Central memory CD8-positive, alpha-beta T cell (primary cell): ENCODE data around the gene AGRN.
"Not testable (repeated sequence)": the region's sequence is repeated elsewhere in the genome, so short reads cannot be mapped to it uniquely, and the experiment has no call there.

Experiments used
- ATAC-seq: fragments of 150-1000 bp; cut with Tn5 transposase; replicated peaks from 2 replicates; pipeline ENCODE4 v1.10.0; 2022; ENCODE audit warnings: mild to moderate bottlenecking, moderate FRiP score, moderate number of reproducible peaks; ENCODE audit not compliant: poor library complexity, severe bottlenecking; ENCODE audit errors: extremely low read depth
- DNase-seq, 2 donors: peaks; one replicate each; pipeline ENCODE4 v3.0.0; 2021; ENCODE audit warnings: low spot score in 2 of 2
- H3K27ac Mint-ChIP-seq: one replicate; pipeline ENCODE4 v1.8.0; 2022; ENCODE audit warnings: low read depth, mild to moderate bottlenecking, moderate library complexity, mixed read lengths
- H3K27me3 Mint-ChIP-seq: one replicate; pipeline ENCODE4 v1.8.0; 2022; ENCODE audit warnings: mixed read lengths
- H3K36me3 Mint-ChIP-seq: one replicate; pipeline ENCODE4 v1.8.0; 2022; ENCODE audit warnings: mild to moderate bottlenecking, moderate library complexity, mixed read lengths; ENCODE audit not compliant: insufficient read depth
- H3K4me1 Mint-ChIP-seq: one replicate; pipeline ENCODE4 v1.8.0; 2022; ENCODE audit warnings: mixed read lengths
- H3K4me3 Mint-ChIP-seq: one replicate; pipeline ENCODE4 v1.8.0; 2022; ENCODE audit warnings: mild to moderate bottlenecking, moderate library complexity, mixed read lengths
- H3K9me3 Mint-ChIP-seq: one replicate; pipeline ENCODE4 v1.8.0; 2022; ENCODE audit warnings: mixed read lengths

The AGRN gene

GRCh38 chr1:1061682-1062345 is 41.9 kb downstream of the AGRN start:
- H3K4me3 Mint-ChIP-seq, result no peak overlapping the region
- H3K36me3 Mint-ChIP-seq, result peaks cover 3% of the 10 kb centered on the region
- H3K27ac Mint-ChIP-seq, result no peak overlapping the region
- H3K9me3 Mint-ChIP-seq, result no peaks in the 10 kb centered on the region
- H3K27me3 Mint-ChIP-seq, result peaks cover 31% of the 10 kb centered on the region
- no peaks in the 10 kb centered on the region for H3K4me1 Mint-ChIP-seq
- no peak for DNase-seq
- no peak for ATAC-seq

DNA sequence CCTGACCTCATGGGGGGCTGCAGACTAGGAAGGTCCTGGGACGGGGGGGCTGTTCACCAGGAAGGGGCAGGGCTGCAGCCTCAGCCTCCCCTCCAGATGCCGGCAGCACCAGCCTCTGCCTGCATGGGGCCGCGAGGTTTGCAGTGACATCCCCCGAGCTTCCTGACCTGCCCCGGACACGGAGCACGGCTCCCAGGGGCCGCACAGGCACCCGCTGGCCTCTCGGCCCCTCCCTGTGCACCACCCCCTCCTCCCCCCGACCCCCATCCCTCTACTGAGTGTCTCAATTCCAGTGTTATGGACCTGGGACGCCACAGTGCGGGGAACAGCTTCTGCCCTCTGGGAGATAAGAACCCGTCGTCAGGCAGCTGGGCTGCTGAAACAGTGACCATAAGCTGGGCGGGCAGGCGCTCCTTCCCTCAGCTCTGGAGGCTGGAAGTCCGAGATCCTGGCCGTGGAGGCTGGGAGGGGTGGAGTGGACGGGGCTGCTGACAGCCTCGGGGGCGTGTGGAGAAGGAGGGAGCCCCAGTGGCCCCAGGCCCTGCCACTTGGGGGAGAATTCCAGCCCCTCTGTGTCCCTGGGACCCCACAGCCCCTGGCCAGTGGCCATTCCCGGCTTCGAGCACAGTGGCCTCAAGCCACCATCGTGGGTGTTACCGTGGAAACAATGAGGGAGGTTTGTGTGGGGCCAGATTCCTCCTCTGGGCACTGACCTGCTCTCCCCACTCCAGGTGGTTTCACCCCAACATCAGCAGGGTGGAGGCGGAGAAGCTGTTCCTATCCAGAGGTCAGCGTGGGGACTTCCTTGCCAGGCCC is 42.6 kb downstream of the AGRN start:
- Mint-ChIP-seq H3K36me3 (peaks cover 5% of the 10 kb centered on the region), H3K4me3 (no peak overlapping the region), H3K4me1 (no peaks in the 10 kb centered on the region), H3K9me3 (no peaks in the 10 kb centered on the region), H3K27me3 (peaks cover 31% of the 10 kb centered on the region), H3K27ac (no peak overlapping the region)
- ATAC-seq, result no peak
- DNase-seq, result no peak

GRCh38 chr1:1063261-1063944 is 43.5 kb downstream of the AGRN start:
- no peaks in the 10 kb centered on the region for H3K9me3 Mint-ChIP-seq
- no peaks in the 10 kb centered on the region for H3K4me1 Mint-ChIP-seq
- H3K27me3 Mint-ChIP-seq, result peaks cover 24% of the 10 kb centered on the region
- no peak for ATAC-seq
- no peak overlapping the region for H3K27ac Mint-ChIP-seq
- DNase-seq, result no peak
- peaks cover 7% of the 10 kb centered on the region for H3K36me3 Mint-ChIP-seq
- peak overlapping the region; percentile 11 for H3K4me3 Mint-ChIP-seq

DNA sequence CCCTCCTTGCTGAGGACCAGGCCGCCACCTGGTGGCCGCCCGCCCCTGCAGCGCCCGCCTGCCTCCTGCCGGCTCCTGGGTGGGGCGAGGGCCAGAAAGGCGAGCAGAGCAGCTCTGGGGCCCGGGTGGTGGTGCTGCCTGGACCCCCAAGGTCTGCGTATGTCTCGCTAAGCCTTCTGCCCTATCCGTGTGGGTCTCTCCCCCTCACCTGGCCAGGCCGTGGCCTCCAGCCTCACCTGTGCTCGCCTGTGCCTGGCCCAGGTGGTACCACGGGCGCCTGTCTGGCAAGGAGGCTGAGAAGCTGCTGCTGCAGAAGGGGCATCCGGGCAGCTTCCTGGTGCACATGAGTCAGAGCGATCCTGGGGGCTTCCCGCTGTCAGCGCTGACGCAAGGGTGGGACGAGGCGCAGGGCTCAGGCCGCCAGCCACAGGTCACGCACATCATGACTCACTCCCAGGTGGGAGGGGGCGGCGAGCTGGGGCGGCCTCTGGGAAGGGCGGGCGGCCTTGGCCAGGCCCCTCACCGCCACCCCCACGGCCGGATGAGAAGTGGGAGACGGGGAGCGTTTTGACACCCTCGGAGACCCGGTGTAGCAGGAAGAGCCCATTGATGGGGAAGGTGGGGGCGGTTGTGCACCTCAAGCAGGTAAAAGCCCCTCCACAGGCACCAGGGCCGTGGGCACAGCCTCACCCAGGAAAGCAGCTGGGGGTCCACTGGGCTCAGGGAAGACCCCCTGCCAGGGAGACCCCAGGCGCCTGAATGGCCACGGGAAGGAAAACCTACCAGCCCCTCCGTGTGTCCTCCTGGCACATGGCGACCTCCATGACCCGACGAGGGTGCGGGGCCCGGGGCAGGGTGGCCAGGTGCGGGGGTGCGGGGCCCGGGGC is 44.3 kb downstream of the AGRN start:
- H3K27ac Mint-ChIP-seq, result peak overlapping the region; percentile 29
- H3K9me3 Mint-ChIP-seq, result no peaks in the 10 kb centered on the region
- peak; percentile 55 to 67 for DNase-seq
- peaks cover 9% of the 10 kb centered on the region for H3K36me3 Mint-ChIP-seq
- no peaks in the 10 kb centered on the region for H3K4me1 Mint-ChIP-seq
- peak; percentile 55 for ATAC-seq
- H3K4me3 Mint-ChIP-seq, result peak overlapping the region; percentile 13
- H3K27me3 Mint-ChIP-seq, result peaks cover 16% of the 10 kb centered on the region

GRCh38 chr1:1065265-1065939 is 45.5 kb downstream of the AGRN start:
- Mint-ChIP-seq H3K27me3 (peaks cover 12% of the 10 kb centered on the region), H3K4me1 (peaks cover 4% of the 10 kb centered on the region), H3K36me3 (peaks cover 9% of the 10 kb centered on the region), H3K4me3 (no peak overlapping the region), H3K9me3 (no peaks in the 10 kb centered on the region), H3K27ac (peak overlapping the region; percentile 52)
- DNase-seq (no peak), ATAC-seq (no peak)

DNA sequence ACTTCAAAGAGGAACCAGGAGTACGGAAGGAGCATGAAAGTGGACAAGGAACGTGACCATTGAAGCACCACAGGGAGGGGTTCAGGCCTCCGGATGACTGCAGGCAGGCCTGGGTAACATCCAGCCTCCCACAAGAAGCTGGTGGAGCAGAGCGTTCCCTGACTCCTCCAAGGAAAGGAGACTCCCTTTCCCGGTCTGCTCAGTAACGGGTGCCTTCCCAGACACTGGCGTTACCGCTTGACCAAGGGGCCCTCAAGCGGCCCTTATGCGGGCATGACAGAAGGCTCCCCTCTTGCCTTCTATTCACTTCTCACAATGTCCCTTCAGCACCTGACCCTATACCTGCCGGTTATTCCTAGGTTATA is 46.0 kb downstream of the AGRN start:
- not testable (repeated sequence) for H3K4me3 Mint-ChIP-seq, DNase-seq, H3K27ac Mint-ChIP-seq, ATAC-seq, H3K36me3 Mint-ChIP-seq, H3K9me3 Mint-ChIP-seq, H3K27me3 Mint-ChIP-seq, H3K4me1 Mint-ChIP-seq

- no peaks in the 10 kb centered on the region for H3K27me3 Mint-ChIP-seq
- H3K4me3 Mint-ChIP-seq, result no peak overlapping the region
- no peak overlapping the region for H3K27ac Mint-ChIP-seq
- no peak for DNase-seq
- no peak for ATAC-seq
- peaks cover 9% of the 10 kb centered on the region for H3K36me3 Mint-ChIP-seq
- no peaks in the 10 kb centered on the region for H3K9me3 Mint-ChIP-seq
- H3K4me1 Mint-ChIP-seq, result peaks cover 4% of the 10 kb centered on the region
Measured at GRCh38 chr1:1066403-1067283, 46.7 kb downstream of the AGRN start.

- no peak for DNase-seq
- Mint-ChIP-seq H3K4me3 (peak overlapping the region; percentile 57), H3K27me3 (no peaks in the 10 kb centered on the region), H3K4me1 (peaks cover 4% of the 10 kb centered on the region), H3K9me3 (no peaks in the 10 kb centered on the region), H3K27ac (no peak overlapping the region), H3K36me3 (peaks cover 9% of the 10 kb centered on the region)
- no peak for ATAC-seq
Measured at GRCh38 chr1:1067284-1067859, 47.5 kb downstream of the AGRN start.

- DNase-seq (no peak), ATAC-seq (no peak)
- H3K27ac Mint-ChIP-seq, result peak overlapping the region; percentile 71
- H3K36me3 Mint-ChIP-seq, result peaks cover 9% of the 10 kb centered on the region
- no peaks in the 10 kb centered on the region for H3K9me3 Mint-ChIP-seq
- H3K27me3 Mint-ChIP-seq, result no peaks in the 10 kb centered on the region
- H3K4me1 Mint-ChIP-seq, result peaks cover 4% of the 10 kb centered on the region
- H3K4me3 Mint-ChIP-seq, result peak overlapping the region; percentile 57
Measured at GRCh38 chr1:1067860-1068516, 48.1 kb downstream of the AGRN start.

GRCh38 chr1:1068517-1069055 is 48.7 kb downstream of the AGRN start:
- no peaks in the 10 kb centered on the region for H3K27me3 Mint-ChIP-seq
- H3K9me3 Mint-ChIP-seq, result no peaks in the 10 kb centered on the region
- H3K36me3 Mint-ChIP-seq, result peaks cover 9% of the 10 kb centered on the region
- peaks cover 4% of the 10 kb centered on the region for H3K4me1 Mint-ChIP-seq
- peak; percentile 42 for ATAC-seq
- H3K4me3 Mint-ChIP-seq, result peak overlapping the region; percentile 57
- no peak for DNase-seq
- H3K27ac Mint-ChIP-seq, result peak overlapping the region; percentile 71
